ENCODE measurements around the gene ARHGAP26. TPM values are rescaled to one million over a fixed set of nuclear protein-coding genes. Genes with fewer than 3 reads are reported as not detected.

The ARHGAP26 gene
- total and polyA plus RNA-seq, 7 donors, result 5.4 to 25.5 (median 19.1) TPM

- DNase-seq, result no peak
- no peak overlapping the region for H3K4me3 ChIP-seq
- no peaks in the 10 kb centered on the region for H3K4me1 ChIP-seq
- H3K9me3 ChIP-seq, result no peaks in the 10 kb centered on the region
- TF ChIP-seq EP300 (IDR thresholded peaks at IDR 0.05) (no peak), POLR2AphosphoS5 (IDR thresholded peaks at IDR 0.05) (no peak)
- TF ChIP-seq, protein P1, sequence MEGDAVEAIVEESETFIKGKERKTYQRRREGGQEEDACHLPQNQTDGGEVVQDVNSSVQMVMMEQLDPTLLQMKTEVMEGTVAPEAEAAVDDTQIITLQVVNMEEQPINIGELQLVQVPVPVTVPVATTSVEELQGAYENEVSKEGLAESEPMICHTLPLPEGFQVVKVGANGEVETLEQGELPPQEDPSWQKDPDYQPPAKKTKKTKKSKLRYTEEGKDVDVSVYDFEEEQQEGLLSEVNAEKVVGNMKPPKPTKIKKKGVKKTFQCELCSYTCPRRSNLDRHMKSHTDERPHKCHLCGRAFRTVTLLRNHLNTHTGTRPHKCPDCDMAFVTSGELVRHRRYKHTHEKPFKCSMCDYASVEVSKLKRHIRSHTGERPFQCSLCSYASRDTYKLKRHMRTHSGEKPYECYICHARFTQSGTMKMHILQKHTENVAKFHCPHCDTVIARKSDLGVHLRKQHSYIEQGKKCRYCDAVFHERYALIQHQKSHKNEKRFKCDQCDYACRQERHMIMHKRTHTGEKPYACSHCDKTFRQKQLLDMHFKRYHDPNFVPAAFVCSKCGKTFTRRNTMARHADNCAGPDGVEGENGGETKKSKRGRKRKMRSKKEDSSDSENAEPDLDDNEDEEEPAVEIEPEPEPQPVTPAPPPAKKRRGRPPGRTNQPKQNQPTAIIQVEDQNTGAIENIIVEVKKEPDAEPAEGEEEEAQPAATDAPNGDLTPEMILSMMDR (IDR thresholded peaks at IDR 0.05), result peak in 1 of 4 experiments; percentile 31
- no peaks in the 10 kb centered on the region for H3K27me3 ChIP-seq
- WGBS, 2 donors, result 87% methylated on average over 12 of the region's 12 CpGs
- no peaks in the 10 kb centered on the region for H3K36me3 ChIP-seq
- H3K27ac ChIP-seq, result no peak overlapping the region
- intact Hi-C loops (cut with DNase I), result no loop called here
Measured at GRCh38 chr5:143014017-143014651, 244.0 kb downstream of the ARHGAP26 start.

GRCh38 chr5:143016777-143017516 lies 246.8 kb downstream of the ARHGAP26 start:
- TF ChIP-seq EP300 (IDR thresholded peaks at IDR 0.05) (no peak), POLR2AphosphoS5 (IDR thresholded peaks at IDR 0.05) (no peak), POLR2A (IDR thresholded peaks at IDR 0.05) (no peak)
- TF ChIP-seq, protein P1 (IDR thresholded peaks at IDR 0.05), result peak in 3 of 4 experiments; percentile 34 to 43 (median 42)
- intact Hi-C loops (cut with DNase I), result no loop called here
- Histone ChIP-seq H3K27me3 (no peaks in the 10 kb centered on the region), H3K4me3 (no peak overlapping the region), H3K9me3 (no peaks in the 10 kb centered on the region), H3K4me1 (no peaks in the 10 kb centered on the region), H3K36me3 (no peaks in the 10 kb centered on the region), H3K27ac (no peak overlapping the region)
- no peak for DNase-seq
- 55 to 77% methylated on average over 5 of the region's 5 CpGs for WGBS, 2 donors

GRCh38 chr5:143017541-143017940 lies 247.4 kb downstream of the ARHGAP26 start:
- Histone ChIP-seq H3K36me3 (no peaks in the 10 kb centered on the region), H3K27me3 (no peaks in the 10 kb centered on the region), H3K4me3 (no peak overlapping the region), H3K4me1 (peaks cover 0 to 3% (median 0%) of the 10 kb centered on the region in 4 donors), H3K9me3 (no peaks in the 10 kb centered on the region), H3K27ac (no peak overlapping the region)
- WGBS, 2 donors, result 93 to 100% methylated on average over 1 of the region's 1 CpG
- DNase-seq, result no peak
- TF ChIP-seq POLR2A (IDR thresholded peaks at IDR 0.05), result no peak
- TF ChIP-seq POLR2AphosphoS5 (IDR thresholded peaks at IDR 0.05), result no peak
- TF ChIP-seq, protein P1 (IDR thresholded peaks at IDR 0.05), result no peak
- no peak for TF ChIP-seq EP300 (IDR thresholded peaks at IDR 0.05)
- intact Hi-C loops (cut with DNase I), result no loop called here

DNA sequence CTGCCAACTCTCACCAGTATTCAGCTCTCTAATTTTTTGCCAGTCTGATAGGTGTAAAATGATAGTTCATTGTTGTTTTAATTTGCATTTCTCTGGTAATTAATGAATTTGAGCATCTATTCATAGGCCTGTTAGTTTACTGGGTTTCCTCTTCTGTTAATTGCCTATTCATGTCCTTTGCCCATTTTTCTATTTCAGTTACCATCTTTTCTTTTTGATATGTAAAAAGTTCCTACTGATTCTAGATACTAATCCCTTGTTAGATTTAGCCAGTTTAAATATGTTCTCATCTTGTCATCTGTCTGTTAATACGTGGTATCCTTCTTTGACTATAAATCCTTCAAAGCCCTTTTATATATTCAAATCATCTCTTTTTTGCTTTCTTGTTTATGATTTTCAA lies 247.8 kb downstream of the ARHGAP26 start:
- no peak overlapping the region for H3K27ac ChIP-seq
- no peaks in the 10 kb centered on the region for H3K9me3 ChIP-seq
- TF ChIP-seq, protein P1 (IDR thresholded peaks at IDR 0.05), result no peak
- TF ChIP-seq POLR2AphosphoS5 (IDR thresholded peaks at IDR 0.05) (no peak), EP300 (IDR thresholded peaks at IDR 0.05) (no peak), POLR2A (IDR thresholded peaks at IDR 0.05) (no peak)
- peaks cover 0 to 7% (median 3%) of the 10 kb centered on the region in 4 donors for H3K4me1 ChIP-seq
- H3K36me3 ChIP-seq, result no peaks in the 10 kb centered on the region
- no peak overlapping the region for H3K4me3 ChIP-seq
- WGBS, 2 donors, result 97 to 100% methylated on average over 1 of the region's 1 CpG
- intact Hi-C loops (cut with DNase I), result no loop called here
- no peaks in the 10 kb centered on the region for H3K27me3 ChIP-seq
- no peak for DNase-seq

Data from sigmoid colon (tissue), 7 donors.